Spleen (tissue), 11 donors: Measurements from ENCODE around the gene PPP2R5B. TPM values are rescaled to one million over a fixed set of nuclear protein-coding genes. Genes with fewer than 3 reads are reported as not detected.

ENCODE experiments used
- DNase-seq: peaks from one replicate; pipeline ENCODE4 v3.0.0-alpha.2; 2020
- H3K27ac ChIP-seq, 8 donors: fragments of 200-600 bp; sonication (generic) in 7 of 8; 1 replicate in 4 of 8; 2 replicates in 4 of 8; pipeline versions ENCODE4 v1.5.0 to v1.8.0; 2016 to 2021; ENCODE audit warnings: inconsistent platforms in 4 of 8, mild to moderate bottlenecking in 4 of 8, moderate library complexity in 1 of 8
- H3K27me3 ChIP-seq, 7 donors: fragments of 200-600 bp; sonication (generic) in 6 of 7; replicated peaks in 1 of 7; 1 replicate in 4 of 7; 2 replicates in 3 of 7; pipeline versions ENCODE4 v1.5.0 to v1.8.0; 2016 to 2021; ENCODE audit warnings: inconsistent platforms in 3 of 7, mild to moderate bottlenecking in 1 of 7
- H3K36me3 ChIP-seq, 6 donors: fragments of 200-600 bp; sonication (generic) in 5 of 6; 1 replicate in 4 of 6; 2 replicates in 2 of 6; pipeline versions ENCODE4 v1.5.0 to v1.8.0; 2016 to 2021; ENCODE audit warnings: inconsistent platforms in 2 of 6
- H3K4me1 ChIP-seq, 6 donors: fragments of 200-600 bp; sonication (generic) in 5 of 6; 1 replicate in 3 of 6; 2 replicates in 3 of 6; pipeline versions ENCODE4 v1.5.0 to v1.8.0; 2016 to 2021; ENCODE audit warnings: inconsistent platforms in 3 of 6
- H3K4me3 ChIP-seq, 8 donors: fragments of 200-600 bp; sonication (generic) in 7 of 8; 1 replicate in 4 of 8; 2 replicates in 4 of 8; pipeline versions ENCODE4 v1.5.0 to v1.8.0; 2016 to 2021; ENCODE audit warnings: inconsistent platforms in 4 of 8, mild to moderate bottlenecking in 4 of 8, moderate library complexity in 2 of 8
- H3K9me3 ChIP-seq, 8 donors: fragments of 200-600 bp; sonication (generic) in 7 of 8; 1 replicate in 4 of 8; 2 replicates in 4 of 8; pipeline versions ENCODE4 v1.5.0 to v1.8.0; 2016 to 2021; ENCODE audit warnings: inconsistent platforms in 4 of 8
- CTCF ChIP-seq, 11 experiments: fragments of 200-600 bp in 7 of 11; fragments of 450-650 bp in 4 of 11; sonication (generic) in 4 of 11; IDR thresholded peaks in 8 of 11; conservative IDR thresholded peaks in 3 of 11; 1 replicate in 7 of 11; 2 replicates in 4 of 11; pipeline versions ENCODE4 v1.4.0 to v1.8.0; 2016 to 2021; ENCODE audit warnings: antibody characterized with exemption in 11 of 11, inconsistent platforms in 4 of 11, mild to moderate bottlenecking in 1 of 11
- POLR2A ChIP-seq, 3 donors: fragments of 450-650 bp; IDR thresholded peaks; one replicate each; pipeline ENCODE4 v1.5.1; 2017; ENCODE audit warnings: antibody characterized with exemption in 3 of 3, mild to moderate bottlenecking in 1 of 3
- POLR2AphosphoS5 ChIP-seq, 3 donors: sonication (generic); formaldehyde crosslinking; IDR thresholded peaks; one replicate each; pipeline ENCODE4 v1.5.1; 2017; ENCODE audit warnings: antibody characterized with exemption in 3 of 3
- WGBS, 5 donors: extraction: QIAGEN DNeasy Blood & Tissue Kit in 3 of 5; methylation state at CpG; one replicate each; pipeline versions ENCODE4 v1.1.5 to v1.1.7; 2013 to 2018; 5-methylcytosine and 5-hydroxymethylcytosine counted together
- intact Hi-C: fragments of 100-400 bp; cut with DNase I; formaldehyde crosslinking; loops from one replicate; pipeline ENCODE4 v1.15.0; 2023; ENCODE audit warnings: low total_unique reads
- polyA plus RNA-seq, 3 donors: library from polyadenylated mRNA; stranded (reverse); fragments of 200-250 nt; gene quantifications; one replicate each; pipeline ENCODE4 v1.2.1, GENCODE V29; 2013
- total RNA-seq, 7 donors: library from RNA; depleted of rRNA in 3 of 7; stranded (reverse); fragments of >200 nt in 3 of 7; fragmentation: NEBNext Ultra II Directional in 4 of 7; extraction: Animal tissue kit (Norgen Biotek cat#: 25700) in 4 of 7; gene quantifications; one replicate each; pipeline versions ENCODE4 v1.1.0 to v1.2.1, GENCODE V29; 2016 to 2021
- donor health status: healthy with polysubstance abuse.
- donor health status: DM: no; HTN: no; CAD: no; lungs with moderate emphysema.
- donor health status: DM: no; HTN: no; CAD: no.
- donor health status: Bipolar disorder and iron deficiency.
- donor health status: healthy.
- donor health status: DM: no; HTN: no; CAD: no.
- donor health status: DM: yes; HTN: yes; CAD: no.

PPP2R5B gene
- total and polyA plus RNA-seq, 10 donors, result 10.8 to 45.1 (median 27.9) TPM

GRCh38 chr11:64881476-64881875 is 43.0 kb upstream of the PPP2R5B start:
- intact Hi-C loops, result no loop called here
- no peaks in the 10 kb centered on the region for H3K27me3 ChIP-seq
- peak; percentile 66 for DNase-seq
- peak overlapping the region in 5 of 8 donors; percentile 93 to 98 (median 96) for H3K27ac ChIP-seq
- no peak overlapping the region for H3K4me3 ChIP-seq
- WGBS, 5 donors, result 81 to 89% (median 84%) methylated on average over 7 to 8 of the region's 8 CpGs
- no peaks in the 10 kb centered on the region for H3K9me3 ChIP-seq
- H3K4me1 ChIP-seq, result peaks cover 24 to 87% (median 50%) of the 10 kb centered on the region in 6 donors
- peaks cover 0 to 5% (median 0%) of the 10 kb centered on the region in 6 donors for H3K36me3 ChIP-seq
- TF ChIP-seq POLR2A (IDR thresholded peaks at IDR 0.05), result no peak
- no peak for TF ChIP-seq CTCF (IDR thresholded peaks at IDR 0.05 in 8 of 11, conservative IDR thresholded peaks at IDR 0.05 in 3 of 11)
- no peak for TF ChIP-seq POLR2AphosphoS5 (IDR thresholded peaks at IDR 0.05)

GRCh38 chr11:64882243-64882642 is 42.2 kb upstream of the PPP2R5B start:
- TF ChIP-seq POLR2A (IDR thresholded peaks at IDR 0.05), result no peak
- 87 to 90% (median 88%) methylated on average over 4 to 5 of the region's 5 CpGs for WGBS, 5 donors
- intact Hi-C loops, result no loop called here
- no peaks in the 10 kb centered on the region for H3K27me3 ChIP-seq
- peaks cover 23 to 85% (median 44%) of the 10 kb centered on the region in 6 donors for H3K4me1 ChIP-seq
- H3K36me3 ChIP-seq, result no peaks in the 10 kb centered on the region
- no peaks in the 10 kb centered on the region for H3K9me3 ChIP-seq
- no peak overlapping the region for H3K4me3 ChIP-seq
- no peak for DNase-seq
- H3K27ac ChIP-seq, result peak overlapping the region in 4 of 8 donors; percentile 10 to 98 (median 96)

GRCh38 chr11:64883575-64883974 is 40.9 kb upstream of the PPP2R5B start:
- intact Hi-C loops, result no loop called here

GRCh38 chr11:64884019-64884418 is 40.5 kb upstream of the PPP2R5B start:
- H3K4me3 ChIP-seq, result no peak overlapping the region
- TF ChIP-seq POLR2AphosphoS5 (IDR thresholded peaks at IDR 0.05), result no peak
- TF ChIP-seq CTCF (IDR thresholded peaks at IDR 0.05 in 8 of 11, conservative IDR thresholded peaks at IDR 0.05 in 3 of 11), result no peak
- no peak for TF ChIP-seq POLR2A (IDR thresholded peaks at IDR 0.05)
- DNase-seq, result peak; percentile 69
- WGBS, 5 donors, result 89 to 99% (median 95%) methylated on average over 6 to 8 of the region's 8 CpGs
- H3K36me3 ChIP-seq, result no peaks in the 10 kb centered on the region
- no peaks in the 10 kb centered on the region for H3K9me3 ChIP-seq
- H3K4me1 ChIP-seq, result peaks cover 33 to 92% (median 53%) of the 10 kb centered on the region in 6 donors
- H3K27me3 ChIP-seq, result no peaks in the 10 kb centered on the region
- intact Hi-C loops, result no loop called here
- H3K27ac ChIP-seq, result peak overlapping the region in 2 of 8 donors; percentile 17 to 98

More at GRCh38 chr11:64883575-64883974, 40.9 kb upstream of the PPP2R5B start:
- peak overlapping the region in 2 of 8 donors; percentile 36 to 98 for H3K27ac ChIP-seq
- WGBS, 5 donors, result 80 to 83% (median 81%) methylated on average over 5 of the region's 5 CpGs; no CpG with 5 or more reads in 2 of the 5 donors
- TF ChIP-seq CTCF (IDR thresholded peaks at IDR 0.05 in 8 of 11, conservative IDR thresholded peaks at IDR 0.05 in 3 of 11) (no peak), POLR2AphosphoS5 (IDR thresholded peaks at IDR 0.05) (no peak), POLR2A (IDR thresholded peaks at IDR 0.05) (no peak)
- no peak overlapping the region for H3K4me3 ChIP-seq
- H3K9me3 ChIP-seq, result no peaks in the 10 kb centered on the region
- no peaks in the 10 kb centered on the region for H3K27me3 ChIP-seq
- peak; percentile 71 for DNase-seq
- H3K36me3 ChIP-seq, result no peaks in the 10 kb centered on the region
- H3K4me1 ChIP-seq, result peaks cover 33 to 90% (median 52%) of the 10 kb centered on the region in 6 donors
